ENCODE measurements around the gene SPCS2. TPM values are rescaled to one million over a fixed set of nuclear protein-coding genes. Genes with fewer than 3 reads are reported as not detected.

The SPCS2 gene
- total and polyA plus RNA-seq, 8 donors = 160 to 231 (median 174) TPM

GRCh38 chr11:74929431-74930363 lies 19.4 kb upstream of the SPCS2 start:
- ATAC-seq = peak; percentile 96
- no peaks in the 10 kb centered on the region for H3K4me1 ChIP-seq
- intact Hi-C loops (cut with DNase I) = loop anchor here in 1 of 2 donors (5.0 kb wide), 2 partner anchors 103 to 318 kb away; no protein-coding TSS in a partner anchor

GRCh38 chr11:74932169-74932568 lies 16.9 kb upstream of the SPCS2 start:
- H3K4me1 ChIP-seq = no peaks in the 10 kb centered on the region
- no peak for ATAC-seq
- intact Hi-C loops (cut with DNase I) = loop anchor here in 1 of 2 donors (5.0 kb wide), 1 partner anchor 315 kb away; no protein-coding TSS in a partner anchor

More at GRCh38 chr11:74929431-74930363, 19.4 kb upstream of the SPCS2 start:
- Histone ChIP-seq H3K36me3 (peaks cover 0 to 66% of the 10 kb centered on the region in 2 donors), H3K9me3 (no peaks in the 10 kb centered on the region), H3K27me3 (no peaks in the 10 kb centered on the region), H3K27ac (no peak overlapping the region), H3K4me3 (no peak overlapping the region)
- TF ChIP-seq CTCF (IDR thresholded peaks at IDR 0.05) = peak; percentile 75 to 78
- DNase-seq = peak in 3 of 4 donors; percentile 46 to 89 (median 59)

GRCh38 chr11:74932797-74933196 lies 16.3 kb upstream of the SPCS2 start:
- intact Hi-C loops (cut with DNase I) = loop anchor here in 1 of 2 donors (5.0 kb wide), 1 partner anchor 315 kb away; no protein-coding TSS in a partner anchor

More at GRCh38 chr11:74932169-74932568, 16.9 kb upstream of the SPCS2 start:
- Histone ChIP-seq H3K4me3 (no peak overlapping the region), H3K36me3 (peaks cover 0 to 70% of the 10 kb centered on the region in 2 donors), H3K27ac (no peak overlapping the region), H3K27me3 (no peaks in the 10 kb centered on the region), H3K9me3 (no peaks in the 10 kb centered on the region)
- DNase-seq = no peak
- TF ChIP-seq CTCF (IDR thresholded peaks at IDR 0.05) = no peak

GRCh38 chr11:74933765-74934164 lies 15.3 kb upstream of the SPCS2 start:
- no peaks in the 10 kb centered on the region for H3K4me1 ChIP-seq
- H3K27ac ChIP-seq = no peak overlapping the region
- TF ChIP-seq CTCF (IDR thresholded peaks at IDR 0.05) = no peak
- no peaks in the 10 kb centered on the region for H3K27me3 ChIP-seq
- DNase-seq (no peak), ATAC-seq (no peak)
- peaks cover 0 to 68% of the 10 kb centered on the region in 2 donors for H3K36me3 ChIP-seq
- intact Hi-C loops (cut with DNase I) = loop anchor here in 1 of 2 donors (5.0 kb wide), 1 partner anchor 314 kb away; no protein-coding TSS in a partner anchor
- H3K4me3 ChIP-seq = no peak overlapping the region
- no peaks in the 10 kb centered on the region for H3K9me3 ChIP-seq

More at GRCh38 chr11:74932797-74933196, 16.3 kb upstream of the SPCS2 start:
- H3K9me3 ChIP-seq = no peaks in the 10 kb centered on the region
- no peak overlapping the region for H3K4me3 ChIP-seq
- TF ChIP-seq CTCF (IDR thresholded peaks at IDR 0.05) = no peak
- DNase-seq = no peak
- no peak for ATAC-seq
- H3K27ac ChIP-seq = no peak overlapping the region
- H3K27me3 ChIP-seq = no peaks in the 10 kb centered on the region
- H3K4me1 ChIP-seq = no peaks in the 10 kb centered on the region
- H3K36me3 ChIP-seq = peaks cover 0 to 70% of the 10 kb centered on the region in 2 donors

- no peak for TF ChIP-seq CTCF (IDR thresholded peaks at IDR 0.05)
- DNase-seq (no peak), ATAC-seq (no peak)
- Histone ChIP-seq H3K4me3 (no peak overlapping the region), H3K4me1 (no peaks in the 10 kb centered on the region), H3K9me3 (no peaks in the 10 kb centered on the region), H3K36me3 (peaks cover 0 to 65% of the 10 kb centered on the region in 2 donors), H3K27me3 (no peaks in the 10 kb centered on the region), H3K27ac (no peak overlapping the region)
- intact Hi-C loops (cut with DNase I) = no loop called here
Observed at GRCh38 chr11:74935285-74935684, 13.8 kb upstream of the SPCS2 start.

Data from left lung (tissue), 10 donors.